MCF 10A (cell line): Measurements from ENCODE around the gene RSRP1. TPM values are rescaled to one million over a fixed set of nuclear protein-coding genes. Genes with fewer than 3 reads are reported as not detected.

Source experiments
- BruUV-seq: library from RNA; stranded (reverse); fragments of 400-500 nt; replicated peaks from 2 replicates; lab custom pipeline; 2021; lab: Mats Ljungman, UMichigan
- CTCF ChIA-PET: fragments of 300-600 bp; sonication (Branson Sonifier 250); formaldehyde crosslinking; extraction: SDS; loops from one replicate; lab custom pipeline; 2021; ENCODE audit warnings: antibody characterized with exemption, inconsistent platforms; lab: Yijun Ruan, JAX
- POLR2A ChIA-PET: fragments of 300-600, 350-650 bp; sonication (Branson Sonifier 250); formaldehyde crosslinking; extraction: SDS; loops from one replicate; lab custom pipeline; 2020; ENCODE audit warnings: antibody characterized with exemption, inconsistent platforms; lab: Yijun Ruan, JAX
- DNase-seq: peaks from one replicate; pipeline ENCODE4 v3.0.0-alpha.2; 2018; ENCODE audit not compliant: unreplicated experiment
- H3K27ac Mint-ChIP-seq: one replicate; pipeline ENCODE4 v1.8.0; 2022; ENCODE audit warnings: mild to moderate bottlenecking, low read depth, mixed read lengths; ENCODE audit not compliant: unreplicated experiment
- H3K27me3 Mint-ChIP-seq: one replicate; pipeline ENCODE4 v1.8.0; 2022; ENCODE audit warnings: mixed read lengths; ENCODE audit not compliant: insufficient read depth, unreplicated experiment
- H3K36me3 Mint-ChIP-seq: one replicate; pipeline ENCODE4 v1.8.0; 2022; ENCODE audit warnings: mild to moderate bottlenecking, moderate library complexity, mixed read lengths; ENCODE audit not compliant: insufficient read depth, unreplicated experiment
- H3K4me1 Mint-ChIP-seq: one replicate; pipeline ENCODE4 v1.8.0; 2022; ENCODE audit warnings: mixed read lengths; ENCODE audit not compliant: insufficient read depth, unreplicated experiment
- H3K4me3 Mint-ChIP-seq: one replicate; pipeline ENCODE4 v1.8.0; 2022; ENCODE audit warnings: mild to moderate bottlenecking, moderate library complexity, mixed read lengths; ENCODE audit not compliant: unreplicated experiment
- H3K9me3 Mint-ChIP-seq: one replicate; pipeline ENCODE4 v1.8.0; 2022; ENCODE audit warnings: mixed read lengths; ENCODE audit not compliant: unreplicated experiment
- CTCF ChIP-seq: fragments of 200-600 bp; IDR thresholded peaks from one replicate; pipeline ENCODE4 v1.8.0; 2022; ENCODE audit warnings: antibody characterized with exemption, mild to moderate bottlenecking; ENCODE audit not compliant: unreplicated experiment
- intact Hi-C: fragments of 100-400 bp; cut with micrococcal nuclease; formaldehyde crosslinking; loops from 2 replicates; pipeline ENCODE4 v1.14.1; 2022
- total RNA-seq: library from RNA; stranded (reverse); gene quantifications from 2 replicates; pipeline ENCODE4 v1.2.3, GENCODE V29; 2022

The RSRP1 gene
- total RNA-seq, 1 experiment from 2014 or later: 77.2 TPM

GRCh38 chr1:25195835-25196234, 51.4 kb downstream of the RSRP1 start:
- no peak for TF ChIP-seq CTCF
- Mint-ChIP-seq H3K4me1 (peaks cover 7% of the 10 kb centered on the region), H3K36me3 (no peaks in the 10 kb centered on the region), H3K27ac (no peak overlapping the region), H3K9me3 (no peaks in the 10 kb centered on the region), H3K4me3 (no peak overlapping the region), H3K27me3 (peaks cover 36% of the 10 kb centered on the region)
- intact Hi-C loops: no loop called here
- no peak for DNase-seq
- POLR2A ChIA-PET: no interaction called here
- CTCF ChIA-PET: interaction anchor here (1.0 to 1.3 kb wide), 2 partner anchors 9 to 159 kb away, joined by 3 read pairs; no protein-coding TSS in a partner anchor
- no TSS peak for BruUV-seq

DNA sequence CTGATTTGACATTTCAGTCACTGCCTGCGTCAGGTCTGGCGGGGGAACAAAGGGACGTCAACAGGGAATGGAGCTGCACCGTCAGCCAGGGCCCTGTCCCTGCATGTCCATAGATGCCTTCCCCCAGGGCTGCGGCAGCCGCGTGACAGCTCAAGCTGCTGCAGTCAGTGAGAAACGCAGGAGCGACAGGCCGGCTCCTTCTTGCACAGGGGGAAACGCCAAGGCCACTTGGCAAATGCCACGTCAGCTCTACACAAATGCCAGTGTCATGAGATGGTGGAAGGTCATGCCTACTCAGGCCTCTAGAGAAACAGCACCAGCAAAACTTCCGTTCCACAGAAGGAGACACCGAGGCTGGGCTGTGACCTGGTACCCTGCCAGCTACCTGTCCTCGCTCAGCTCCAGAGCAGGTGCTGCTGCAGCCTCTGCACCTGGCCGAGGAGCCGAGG, 52.7 kb downstream of the RSRP1 start:
- no TSS peak for BruUV-seq
- POLR2A ChIA-PET: no interaction called here
- Mint-ChIP-seq H3K36me3 (no peaks in the 10 kb centered on the region), H3K4me1 (peaks cover 7% of the 10 kb centered on the region), H3K9me3 (no peaks in the 10 kb centered on the region), H3K27ac (no peak overlapping the region), H3K27me3 (peaks cover 36% of the 10 kb centered on the region), H3K4me3 (no peak overlapping the region)
- TF ChIP-seq CTCF: no peak
- peak; percentile 6 for DNase-seq
- CTCF ChIA-PET: interaction anchor here (1.0 kb wide), 1 partner anchor 11 kb away, joined by 6 read pairs; no protein-coding TSS in a partner anchor
- intact Hi-C loops: no loop called here

GRCh38 chr1:25194054-25194453, 53.2 kb downstream of the RSRP1 start:
- BruUV-seq: no TSS peak
- POLR2A ChIA-PET: no interaction called here
- Mint-ChIP-seq H3K36me3 (no peaks in the 10 kb centered on the region), H3K27ac (no peak overlapping the region), H3K27me3 (peaks cover 36% of the 10 kb centered on the region), H3K4me1 (peaks cover 7% of the 10 kb centered on the region), H3K9me3 (no peaks in the 10 kb centered on the region), H3K4me3 (no peak overlapping the region)
- no peak for TF ChIP-seq CTCF
- intact Hi-C loops: no loop called here
- CTCF ChIA-PET: interaction anchor here (1.0 kb wide), 1 partner anchor 11 kb away, joined by 6 read pairs; no protein-coding TSS in a partner anchor
- DNase-seq: no peak

DNA sequence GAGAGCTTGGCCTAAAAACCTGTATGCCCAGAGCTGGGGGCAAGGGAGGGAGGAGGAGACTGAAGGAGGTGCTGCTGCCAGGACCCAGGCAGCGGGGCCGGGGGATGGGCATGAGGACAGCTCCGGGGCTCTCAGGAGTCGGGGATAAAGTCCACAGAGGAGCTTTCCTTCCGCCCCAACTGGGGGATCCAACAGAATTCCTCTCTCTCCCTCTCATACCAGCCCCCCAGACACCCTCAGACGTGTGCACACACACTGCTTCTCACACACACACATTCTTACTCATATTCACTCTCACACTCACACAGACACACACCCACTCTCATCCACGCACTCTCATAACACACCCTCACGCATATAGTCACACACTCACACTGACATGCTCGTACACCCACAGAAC, 54.0 kb downstream of the RSRP1 start:
- ChIA-PET POLR2A (no interaction called here), CTCF (no interaction called here)
- TF ChIP-seq CTCF: no peak
- no peaks in the 10 kb centered on the region for H3K36me3 Mint-ChIP-seq
- peaks cover 34% of the 10 kb centered on the region for H3K27me3 Mint-ChIP-seq
- peaks cover 7% of the 10 kb centered on the region for H3K4me1 Mint-ChIP-seq
- BruUV-seq: no TSS peak
- no peak for DNase-seq
- H3K4me3 Mint-ChIP-seq: no peak overlapping the region
- no peaks in the 10 kb centered on the region for H3K9me3 Mint-ChIP-seq
- intact Hi-C loops: no loop called here
- no peak overlapping the region for H3K27ac Mint-ChIP-seq

Other genes with a start within 250 kb of the RSRP1 start
- 40.5 and 43.0 TPM in 2 replicates for gene SYF2, start 15.0 kb downstream of the RSRP1 start, total RNA-seq
- not detected in 2 replicates for gene RHD, start 25.1 kb upstream of the RSRP1 start, total RNA-seq
- 88.3 and 107 TPM in 2 replicates for gene TMEM50A, start 90.9 kb upstream of the RSRP1 start, total RNA-seq
- gene RHCE, start 173.4 kb upstream of the RSRP1 start, total RNA-seq: 0.42 and 0.61 TPM in 2 replicates
- gene MACO1, start 183.4 kb upstream of the RSRP1 start, total RNA-seq: 17.4 and 19.3 TPM in 2 replicates